Thoracic aorta (tissue), 2 donors: Measurements from ENCODE around the gene AUTS2. TPM values are rescaled to one million over a fixed set of nuclear protein-coding genes. Genes with fewer than 3 reads are reported as not detected.

Source experiments
- ATAC-seq: fragments of 150-250 bp; one replicate; pipeline ENCODE4 v1.8.0; 2017; ENCODE audit warnings: low read depth; ENCODE audit not compliant: insufficient number of reproducible peaks, low FRiP score
- DNase-seq: peaks from one replicate; pipeline ENCODE4 v3.0.0-alpha.2; 2020; ENCODE audit warnings: low spot score
- H3K27ac ChIP-seq, 2 donors: fragments of 200-600 bp; sonication (generic); 1 replicate in 1 of 2; 2 replicates in 1 of 2; pipeline ENCODE4 v1.5.1; 2016; ENCODE audit warnings: mild to moderate bottlenecking in 2 of 2, moderate library complexity in 2 of 2
- H3K27me3 ChIP-seq: fragments of 200-600 bp; sonication (generic); replicated peaks from 2 replicates; pipeline ENCODE4 v1.6.0; 2016; ENCODE audit warnings: mild to moderate bottlenecking; ENCODE audit not compliant: insufficient read depth
- H3K36me3 ChIP-seq: fragments of 200-600 bp; sonication (generic); one replicate; pipeline ENCODE4 v1.5.1; 2016
- H3K4me1 ChIP-seq, 2 donors: fragments of 200-600 bp; sonication (generic); 1 replicate in 1 of 2; 2 replicates in 1 of 2; pipeline versions ENCODE4 v1.5.1 to v1.6.0; 2016; ENCODE audit warnings: low read depth in 2 of 2, mild to moderate bottlenecking in 1 of 2; ENCODE audit not compliant: control insufficient read depth in 1 of 2
- H3K4me3 ChIP-seq: fragments of 200-600 bp; sonication (generic); 2 replicates; pipeline ENCODE4 v1.5.1; 2016; ENCODE audit warnings: mild to moderate bottlenecking
- H3K9me3 ChIP-seq: fragments of 200-600 bp; sonication (generic); 2 replicates; pipeline ENCODE4 v1.5.1; 2016
- CTCF ChIP-seq: fragments of 200-600 bp; sonication (generic); IDR thresholded peaks from one replicate; pipeline ENCODE4 v1.5.1; 2019; ENCODE audit warnings: antibody characterized with exemption
- total RNA-seq, 2 donors: library from RNA; depleted of rRNA; stranded (reverse); fragments of >200 nt; gene quantifications; one replicate each; pipeline versions ENCODE4 v1.1.0 to v1.2.3, GENCODE V29; 2016

Gene AUTS2
- total RNA-seq, 2 donors from 2014 or later = 49.4 to 101 TPM

GRCh38 chr7:69684369-69685292 is 86.4 kb downstream of the AUTS2 start:
- DNase-seq (no peak), ATAC-seq (no peak)
- Histone ChIP-seq H3K4me3 (no peak overlapping the region), H3K36me3 (no peaks in the 10 kb centered on the region), H3K27me3 (no peaks in the 10 kb centered on the region), H3K9me3 (no peaks in the 10 kb centered on the region), H3K27ac (no peak overlapping the region), H3K4me1 (no peaks in the 10 kb centered on the region)
- TF ChIP-seq CTCF = no peak

- H3K27ac ChIP-seq = no peak overlapping the region
- no peaks in the 10 kb centered on the region for H3K36me3 ChIP-seq
- no peaks in the 10 kb centered on the region for H3K27me3 ChIP-seq
- H3K4me1 ChIP-seq = no peaks in the 10 kb centered on the region
- no peak overlapping the region for H3K4me3 ChIP-seq
- DNase-seq (no peak), ATAC-seq (no peak)
- no peak for TF ChIP-seq CTCF
- no peaks in the 10 kb centered on the region for H3K9me3 ChIP-seq
Measured at GRCh38 chr7:69685293-69685631, 87.0 kb downstream of the AUTS2 start.

- no peaks in the 10 kb centered on the region for H3K27me3 ChIP-seq
- TF ChIP-seq CTCF = no peak
- H3K9me3 ChIP-seq = no peaks in the 10 kb centered on the region
- DNase-seq = no peak
- ATAC-seq = no peak
- no peaks in the 10 kb centered on the region for H3K36me3 ChIP-seq
- no peak overlapping the region for H3K4me3 ChIP-seq
- no peaks in the 10 kb centered on the region for H3K4me1 ChIP-seq
- no peak overlapping the region for H3K27ac ChIP-seq
Measured at GRCh38 chr7:69686366-69686765, 88.1 kb downstream of the AUTS2 start.

- Histone ChIP-seq H3K4me1 (no peaks in the 10 kb centered on the region), H3K9me3 (no peaks in the 10 kb centered on the region), H3K27me3 (no peaks in the 10 kb centered on the region), H3K4me3 (no peak overlapping the region), H3K36me3 (no peaks in the 10 kb centered on the region), H3K27ac (no peak overlapping the region)
- DNase-seq = no peak
- no peak for ATAC-seq
- no peak for TF ChIP-seq CTCF
Measured at GRCh38 chr7:69687739-69688433, 89.6 kb downstream of the AUTS2 start.

GRCh38 chr7:69690329-69690728 is 92.1 kb downstream of the AUTS2 start:
- no peak for TF ChIP-seq CTCF
- DNase-seq (no peak), ATAC-seq (no peak)
- Histone ChIP-seq H3K4me3 (no peak overlapping the region), H3K27ac (no peak overlapping the region), H3K27me3 (no peaks in the 10 kb centered on the region), H3K4me1 (no peaks in the 10 kb centered on the region), H3K36me3 (no peaks in the 10 kb centered on the region), H3K9me3 (no peaks in the 10 kb centered on the region)
